ENCODE data around the gene AOPEP. TPM values are rescaled to one million over a fixed set of nuclear protein-coding genes. Genes with fewer than 3 reads are reported as not detected.

Gene AOPEP
- total and polyA plus RNA-seq, 2 donors = 9.6 to 36.5 TPM

- Histone ChIP-seq H3K4me3 (ENCODE audit: low read length in 2 of 2) (no peak overlapping the region), H3K27ac (ENCODE audit: low read depth in 1 of 2, low read length in 1 of 2) (no peak overlapping the region), H3K27me3 (ENCODE audit: control insufficient read depth in 2 of 2, insufficient read depth in 1 of 2, low read length in 1 of 2) (no peaks in the 10 kb centered on the region), H3K4me1 (ENCODE audit: control insufficient read depth in 2 of 2, insufficient read depth in 2 of 2, low read length in 2 of 2) (peaks cover 0 to 6% of the 10 kb centered on the region in 2 donors), H3K9me3 (ENCODE audit: control insufficient read depth in 2 of 2, insufficient read depth in 1 of 2, low read length in 1 of 2) (no peaks in the 10 kb centered on the region), H3K36me3 (ENCODE audit: control insufficient read depth in 2 of 2, insufficient read depth in 2 of 2, low read length in 1 of 2) (peaks cover 0 to 3% of the 10 kb centered on the region in 2 donors)
- WGBS = 91% methylated on average over 21 of the region's 21 CpGs
- DNase-seq (ENCODE audit: low read depth in 6 of 9, low spot score in 9 of 9) = no peak
These were observed 201.5 kb downstream of the AOPEP start for GRCh38 chr9:94927762-94928670.

- Histone ChIP-seq H3K9me3 (ENCODE audit: control insufficient read depth in 2 of 2, insufficient read depth in 1 of 2, low read length in 1 of 2) (no peaks in the 10 kb centered on the region), H3K27ac (ENCODE audit: low read depth in 1 of 2, low read length in 1 of 2) (no peak overlapping the region), H3K27me3 (ENCODE audit: control insufficient read depth in 2 of 2, insufficient read depth in 1 of 2, low read length in 1 of 2) (no peaks in the 10 kb centered on the region), H3K4me3 (ENCODE audit: low read length in 2 of 2) (no peak overlapping the region), H3K4me1 (ENCODE audit: control insufficient read depth in 2 of 2, insufficient read depth in 2 of 2, low read length in 2 of 2) (peaks cover 0 to 3% of the 10 kb centered on the region in 2 donors), H3K36me3 (ENCODE audit: control insufficient read depth in 2 of 2, insufficient read depth in 2 of 2, low read length in 1 of 2) (peaks cover 0 to 3% of the 10 kb centered on the region in 2 donors)
- 90% methylated on average over 13 of the region's 13 CpGs for WGBS
- no peak for DNase-seq (ENCODE audit: low read depth in 6 of 9, low spot score in 9 of 9)
These were observed 202.3 kb downstream of the AOPEP start for GRCh38 chr9:94928691-94929368.

- H3K27ac ChIP-seq (ENCODE audit: low read depth in 1 of 2, low read length in 1 of 2) = no peak overlapping the region
- H3K4me1 ChIP-seq (ENCODE audit: control insufficient read depth in 2 of 2, insufficient read depth in 2 of 2, low read length in 2 of 2) = no peaks in the 10 kb centered on the region
- 98% methylated on average over 9 of the region's 9 CpGs for WGBS
These were observed 202.9 kb downstream of the AOPEP start for GRCh38 chr9:94929369-94929756.

GRCh38 chr9:94931036-94931633, 204.6 kb downstream of the AOPEP start:
- no peak overlapping the region for H3K27ac ChIP-seq (ENCODE audit: low read depth in 1 of 2, low read length in 1 of 2)

More at GRCh38 chr9:94929369-94929756, 202.9 kb downstream of the AOPEP start:
- Histone ChIP-seq H3K4me3 (ENCODE audit: low read length in 2 of 2) (no peak overlapping the region), H3K27me3 (ENCODE audit: control insufficient read depth in 2 of 2, insufficient read depth in 1 of 2, low read length in 1 of 2) (no peaks in the 10 kb centered on the region), H3K9me3 (ENCODE audit: control insufficient read depth in 2 of 2, insufficient read depth in 1 of 2, low read length in 1 of 2) (no peaks in the 10 kb centered on the region), H3K36me3 (ENCODE audit: control insufficient read depth in 2 of 2, insufficient read depth in 2 of 2, low read length in 1 of 2) (peaks cover 0 to 3% of the 10 kb centered on the region in 2 donors)
- DNase-seq (ENCODE audit: low read depth in 6 of 9, low spot score in 9 of 9) = no peak

GRCh38 chr9:94931740-94932139, 205.2 kb downstream of the AOPEP start:
- no peak overlapping the region for H3K4me3 ChIP-seq (ENCODE audit: low read length in 2 of 2)
- no peaks in the 10 kb centered on the region for H3K27me3 ChIP-seq (ENCODE audit: control insufficient read depth in 2 of 2, insufficient read depth in 1 of 2, low read length in 1 of 2)
- DNase-seq (ENCODE audit: low read depth in 6 of 9, low spot score in 9 of 9) = no peak
- WGBS = 96% methylated on average over 5 of the region's 5 CpGs
- H3K36me3 ChIP-seq (ENCODE audit: control insufficient read depth in 2 of 2, insufficient read depth in 2 of 2, low read length in 1 of 2) = no peaks in the 10 kb centered on the region
- no peak overlapping the region for H3K27ac ChIP-seq (ENCODE audit: low read depth in 1 of 2, low read length in 1 of 2)
- no peaks in the 10 kb centered on the region for H3K9me3 ChIP-seq (ENCODE audit: control insufficient read depth in 2 of 2, insufficient read depth in 1 of 2, low read length in 1 of 2)
- no peaks in the 10 kb centered on the region for H3K4me1 ChIP-seq (ENCODE audit: control insufficient read depth in 2 of 2, insufficient read depth in 2 of 2, low read length in 2 of 2)

More at GRCh38 chr9:94931036-94931633, 204.6 kb downstream of the AOPEP start:
- Histone ChIP-seq H3K36me3 (ENCODE audit: control insufficient read depth in 2 of 2, insufficient read depth in 2 of 2, low read length in 1 of 2) (peaks cover 0 to 1% of the 10 kb centered on the region in 2 donors), H3K4me3 (ENCODE audit: low read length in 2 of 2) (no peak overlapping the region), H3K27me3 (ENCODE audit: control insufficient read depth in 2 of 2, insufficient read depth in 1 of 2, low read length in 1 of 2) (no peaks in the 10 kb centered on the region), H3K4me1 (ENCODE audit: control insufficient read depth in 2 of 2, insufficient read depth in 2 of 2, low read length in 2 of 2) (no peaks in the 10 kb centered on the region), H3K9me3 (ENCODE audit: control insufficient read depth in 2 of 2, insufficient read depth in 1 of 2, low read length in 1 of 2) (no peaks in the 10 kb centered on the region)
- no peak for DNase-seq (ENCODE audit: low read depth in 6 of 9, low spot score in 9 of 9)
- over 99% methylated on average over 3 of the region's 3 CpGs for WGBS

GRCh38 chr9:94932652-94933510, 206.4 kb downstream of the AOPEP start:
- Histone ChIP-seq H3K27ac (ENCODE audit: low read depth in 1 of 2, low read length in 1 of 2) (no peak overlapping the region), H3K4me3 (ENCODE audit: low read length in 2 of 2) (no peak overlapping the region), H3K4me1 (ENCODE audit: control insufficient read depth in 2 of 2, insufficient read depth in 2 of 2, low read length in 2 of 2) (no peaks in the 10 kb centered on the region), H3K36me3 (ENCODE audit: control insufficient read depth in 2 of 2, insufficient read depth in 2 of 2, low read length in 1 of 2) (no peaks in the 10 kb centered on the region), H3K27me3 (ENCODE audit: control insufficient read depth in 2 of 2, insufficient read depth in 1 of 2, low read length in 1 of 2) (no peaks in the 10 kb centered on the region), H3K9me3 (ENCODE audit: control insufficient read depth in 2 of 2, insufficient read depth in 1 of 2, low read length in 1 of 2) (no peaks in the 10 kb centered on the region)
- 96% methylated on average over 12 of the region's 12 CpGs for WGBS
- DNase-seq (ENCODE audit: low read depth in 6 of 9, low spot score in 9 of 9) = no peak

GRCh38 chr9:94933511-94933828, 207.0 kb downstream of the AOPEP start:
- Histone ChIP-seq H3K27me3 (ENCODE audit: control insufficient read depth in 2 of 2, insufficient read depth in 1 of 2, low read length in 1 of 2) (no peaks in the 10 kb centered on the region), H3K36me3 (ENCODE audit: control insufficient read depth in 2 of 2, insufficient read depth in 2 of 2, low read length in 1 of 2) (no peaks in the 10 kb centered on the region), H3K9me3 (ENCODE audit: control insufficient read depth in 2 of 2, insufficient read depth in 1 of 2, low read length in 1 of 2) (no peaks in the 10 kb centered on the region), H3K27ac (ENCODE audit: low read depth in 1 of 2, low read length in 1 of 2) (no peak overlapping the region), H3K4me1 (ENCODE audit: control insufficient read depth in 2 of 2, insufficient read depth in 2 of 2, low read length in 2 of 2) (no peaks in the 10 kb centered on the region), H3K4me3 (ENCODE audit: low read length in 2 of 2) (no peak overlapping the region)
- DNase-seq (ENCODE audit: low read depth in 6 of 9, low spot score in 9 of 9) = no peak
- 98% methylated on average over 3 of the region's 3 CpGs for WGBS

GRCh38 chr9:94934816-94935328, 208.4 kb downstream of the AOPEP start:
- H3K9me3 ChIP-seq (ENCODE audit: control insufficient read depth in 2 of 2, insufficient read depth in 1 of 2, low read length in 1 of 2) = no peaks in the 10 kb centered on the region
- H3K27me3 ChIP-seq (ENCODE audit: control insufficient read depth in 2 of 2, insufficient read depth in 1 of 2, low read length in 1 of 2) = no peaks in the 10 kb centered on the region
- no peaks in the 10 kb centered on the region for H3K36me3 ChIP-seq (ENCODE audit: control insufficient read depth in 2 of 2, insufficient read depth in 2 of 2, low read length in 1 of 2)
- 90% methylated on average over 9 of the region's 9 CpGs for WGBS
- H3K27ac ChIP-seq (ENCODE audit: low read depth in 1 of 2, low read length in 1 of 2) = no peak overlapping the region
- no peak overlapping the region for H3K4me3 ChIP-seq (ENCODE audit: low read length in 2 of 2)
- no peak for DNase-seq (ENCODE audit: low read depth in 6 of 9, low spot score in 9 of 9)
- H3K4me1 ChIP-seq (ENCODE audit: control insufficient read depth in 2 of 2, insufficient read depth in 2 of 2, low read length in 2 of 2) = no peaks in the 10 kb centered on the region
